Coronary artery (tissue), 2 donors: ENCODE data around the gene MT3.

Experiments
- DNase-seq: peaks from one replicate; pipeline ENCODE4 v3.0.0-alpha.2; 2017; ENCODE audit warnings: low spot score
- H3K27ac ChIP-seq, 2 donors: fragments of 200-600 bp; sonication (generic); one replicate each; pipeline ENCODE4 v1.5.1; 2016 to 2019
- H3K4me3 ChIP-seq: fragments of 200-600 bp; sonication (generic); 2 replicates; pipeline ENCODE4 v1.5.1; 2016; ENCODE audit warnings: mild to moderate bottlenecking, moderate library complexity
- CTCF ChIP-seq: fragments of 200-600 bp; sonication (generic); IDR thresholded peaks from one replicate; pipeline ENCODE4 v1.5.1; 2019; ENCODE audit warnings: antibody characterized with exemption

The MT3 gene

GRCh38 chr16:56625140-56625942 lies 36.0 kb downstream of the MT3 start, which contains the start of gene MT1E:
Gene MT1E (plus strand): TSS chr16:56625781. CDS start chr16:56625852, 71 bp downstream.
- peak within 1 kb of the TSS; percentile 80 for H3K4me3 ChIP-seq
- DNase-seq = peak; percentile 93
- no peak for TF ChIP-seq CTCF
- peak within 1 kb of the TSS; percentile 94 to 96 for H3K27ac ChIP-seq

- Histone ChIP-seq H3K4me3 (peak overlapping the region; percentile 80), H3K27ac (peak overlapping the region; percentile 94 to 96)
- TF ChIP-seq CTCF = no peak
- DNase-seq = peak; percentile 93
Observed at GRCh38 chr16:56625943-56626654, 36.8 kb downstream of the MT3 start.

- peak overlapping the region; percentile 94 to 96 for H3K27ac ChIP-seq
- no peak for TF ChIP-seq CTCF
- H3K4me3 ChIP-seq = peak overlapping the region; percentile 80
- DNase-seq = peak; percentile 77
Observed at GRCh38 chr16:56626685-56627084, 37.4 kb downstream of the MT3 start.

- no peak for DNase-seq
- H3K4me3 ChIP-seq = no peak overlapping the region
- TF ChIP-seq CTCF = no peak
- H3K27ac ChIP-seq = peak overlapping the region; percentile 46
Observed at GRCh38 chr16:56628486-56629350, 39.4 kb downstream of the MT3 start.

GRCh38 chr16:56629531-56629930 lies 40.2 kb downstream of the MT3 start:
- TF ChIP-seq CTCF = no peak
- DNase-seq = no peak
- Histone ChIP-seq H3K27ac (peak overlapping the region in 1 of 2 donors; percentile 46), H3K4me3 (no peak overlapping the region)

GRCh38 chr16:56630134-56630533 lies 40.8 kb downstream of the MT3 start:
- H3K4me3 ChIP-seq = no peak overlapping the region
- TF ChIP-seq CTCF = no peak
- DNase-seq = no peak
- H3K27ac ChIP-seq = no peak overlapping the region
